Effector memory CD4-positive, alpha-beta T cell (primary cell): ENCODE data around the gene MAGI1.

ENCODE experiments used
- DNase-seq, 3 donors: peaks; one replicate each; pipeline ENCODE4 v3.0.0-alpha.2; 2020
- H3K27ac ChIP-seq: 2 replicates; pipeline ENCODE4 v1.7.0; 2013; ENCODE audit warnings: mild to moderate bottlenecking, low read length, moderate library complexity; ENCODE audit not compliant: insufficient read depth, poor library complexity, severe bottlenecking
- H3K27me3 ChIP-seq: replicated peaks from 2 replicates; pipeline ENCODE4 v1.7.0; 2013; ENCODE audit warnings: mild to moderate bottlenecking, low read length; ENCODE audit not compliant: insufficient read depth, control insufficient read depth, poor library complexity, severe bottlenecking
- H3K36me3 ChIP-seq: 2 replicates; pipeline ENCODE4 v1.7.0; 2013; ENCODE audit warnings: mild to moderate bottlenecking, low read length, moderate library complexity; ENCODE audit not compliant: control insufficient read depth, insufficient read depth
- H3K4me1 ChIP-seq: 2 replicates; pipeline ENCODE4 v1.7.0; 2013; ENCODE audit warnings: low read length, mild to moderate bottlenecking; ENCODE audit not compliant: control insufficient read depth, insufficient read depth, poor library complexity, severe bottlenecking
- H3K4me3 ChIP-seq: 2 replicates; pipeline ENCODE4 v1.7.0; 2013; ENCODE audit warnings: low read length, low read depth, mild to moderate bottlenecking; ENCODE audit not compliant: insufficient read depth, poor library complexity, severe bottlenecking
- H3K9me3 ChIP-seq: 2 replicates; pipeline ENCODE4 v1.7.0; 2013; ENCODE audit warnings: mild to moderate bottlenecking, low read length, moderate library complexity; ENCODE audit not compliant: control insufficient read depth

MAGI1 gene

DNA sequence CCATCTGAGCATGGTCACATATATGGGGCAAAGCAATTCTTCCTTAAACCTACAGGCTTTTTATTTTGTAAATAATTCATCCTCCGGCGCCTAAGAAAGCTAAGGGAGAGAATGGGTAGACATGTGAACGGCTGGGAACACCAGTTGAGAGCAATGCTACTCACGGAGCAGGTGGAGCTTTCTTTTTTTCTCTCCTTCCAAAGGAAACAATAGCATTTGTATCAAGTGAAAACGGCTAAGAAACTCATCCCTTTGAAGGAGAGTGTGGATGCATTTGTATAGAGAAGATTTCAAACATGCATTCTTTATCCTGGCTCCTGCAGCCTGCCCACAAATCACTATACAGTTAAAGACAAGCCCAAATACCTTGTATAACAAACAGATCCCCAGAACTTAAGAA is 637.8 kb downstream of the MAGI1 start:
- no peaks in the 10 kb centered on the region for H3K4me1 ChIP-seq
- no peaks in the 10 kb centered on the region for H3K36me3 ChIP-seq
- no peak overlapping the region for H3K4me3 ChIP-seq
- H3K27ac ChIP-seq = no peak overlapping the region
- H3K27me3 ChIP-seq = no peaks in the 10 kb centered on the region
- H3K9me3 ChIP-seq = no peaks in the 10 kb centered on the region
- DNase-seq = no peak

DNA sequence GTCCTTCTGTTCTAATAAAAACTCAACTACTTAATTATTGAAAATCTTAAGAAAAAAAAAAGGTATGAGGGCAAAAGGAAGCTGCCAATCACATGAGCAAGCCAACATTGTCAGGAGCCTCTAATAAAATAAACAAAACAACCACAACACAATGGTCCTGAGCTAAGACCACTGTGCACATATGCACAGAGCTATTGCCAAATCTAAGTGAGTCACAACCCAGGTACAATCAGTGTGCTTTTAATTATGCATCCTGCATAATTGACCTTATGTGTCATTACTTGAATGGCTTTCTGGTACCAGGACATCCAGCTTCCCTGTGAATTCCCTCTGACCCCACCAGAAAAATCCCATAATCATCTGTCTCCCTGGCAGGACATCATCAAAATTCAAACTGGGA is 639.8 kb downstream of the MAGI1 start:
- no peaks in the 10 kb centered on the region for H3K9me3 ChIP-seq
- DNase-seq = no peak

GRCh38 chr3:65396078-65396477 is 642.6 kb downstream of the MAGI1 start:
- H3K27me3 ChIP-seq = no peaks in the 10 kb centered on the region
- H3K4me1 ChIP-seq = no peaks in the 10 kb centered on the region
- DNase-seq = no peak
- H3K4me3 ChIP-seq = no peak overlapping the region
- no peaks in the 10 kb centered on the region for H3K9me3 ChIP-seq
- no peak overlapping the region for H3K27ac ChIP-seq
- H3K36me3 ChIP-seq = no peaks in the 10 kb centered on the region

More for the DNA sequence above, 639.8 kb downstream of the MAGI1 start:
- Histone ChIP-seq H3K36me3 (no peaks in the 10 kb centered on the region), H3K27ac (no peak overlapping the region), H3K4me3 (no peak overlapping the region), H3K27me3 (no peaks in the 10 kb centered on the region), H3K4me1 (no peaks in the 10 kb centered on the region)

GRCh38 chr3:65391068-65391467 is 647.6 kb downstream of the MAGI1 start:
- H3K27me3 ChIP-seq = no peaks in the 10 kb centered on the region
- DNase-seq = no peak
- H3K9me3 ChIP-seq = no peaks in the 10 kb centered on the region
- H3K36me3 ChIP-seq = no peaks in the 10 kb centered on the region
- H3K27ac ChIP-seq = no peak overlapping the region
- H3K4me3 ChIP-seq = no peak overlapping the region
- no peaks in the 10 kb centered on the region for H3K4me1 ChIP-seq

DNA sequence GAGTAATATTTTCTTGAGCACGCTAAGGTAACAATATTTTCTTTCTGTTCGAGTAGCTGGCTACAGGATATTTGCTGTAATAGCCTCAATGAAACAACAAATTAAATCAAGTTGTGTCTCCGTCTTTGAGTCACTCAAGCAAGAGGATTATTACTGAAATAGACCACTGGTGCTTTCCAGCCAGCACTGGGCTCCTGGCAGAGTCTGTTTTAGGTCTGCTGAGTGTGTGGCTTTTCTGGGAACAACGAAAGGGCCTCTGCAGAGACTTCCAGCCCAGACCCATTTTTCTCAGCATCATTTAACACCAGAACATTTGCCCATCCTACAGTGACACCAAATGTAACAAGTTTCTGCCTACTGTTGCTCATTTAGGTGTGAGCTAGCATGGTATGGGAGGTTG is 652.9 kb downstream of the MAGI1 start:
- DNase-seq = no peak
- Histone ChIP-seq H3K4me1 (no peaks in the 10 kb centered on the region), H3K36me3 (no peaks in the 10 kb centered on the region)

GRCh38 chr3:65381496-65382010 is 657.2 kb downstream of the MAGI1 start:
- Histone ChIP-seq H3K27ac (no peak overlapping the region), H3K9me3 (no peaks in the 10 kb centered on the region), H3K4me1 (no peaks in the 10 kb centered on the region), H3K27me3 (no peaks in the 10 kb centered on the region), H3K4me3 (no peak overlapping the region), H3K36me3 (no peaks in the 10 kb centered on the region)
- DNase-seq = no peak

More for the DNA sequence above, 652.9 kb downstream of the MAGI1 start:
- Histone ChIP-seq H3K27ac (no peak overlapping the region), H3K9me3 (no peaks in the 10 kb centered on the region), H3K27me3 (no peaks in the 10 kb centered on the region), H3K4me3 (no peak overlapping the region)

DNA sequence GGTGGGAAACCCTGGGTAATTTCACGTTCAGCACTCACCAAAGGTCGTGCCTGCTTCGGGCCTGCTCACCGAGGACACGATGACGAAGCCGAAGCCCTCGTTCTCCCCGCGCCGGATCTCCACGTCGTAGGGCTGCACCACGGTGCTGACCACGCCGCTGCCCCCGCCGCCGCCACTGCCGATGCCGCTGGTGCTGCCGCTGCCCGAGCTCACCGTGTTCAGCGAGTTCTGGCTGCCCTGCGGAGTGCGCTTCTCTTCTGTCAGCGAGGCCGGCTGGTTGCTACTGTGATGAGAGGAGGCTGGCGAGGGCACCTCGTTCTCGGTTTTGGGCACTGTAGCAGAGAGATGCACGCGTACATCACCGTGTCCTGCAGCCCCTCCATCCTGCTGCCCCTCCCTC is 659.5 kb downstream of the MAGI1 start:
- Histone ChIP-seq H3K4me3 (no peak overlapping the region), H3K9me3 (no peaks in the 10 kb centered on the region), H3K27me3 (no peaks in the 10 kb centered on the region), H3K36me3 (no peaks in the 10 kb centered on the region), H3K4me1 (no peaks in the 10 kb centered on the region), H3K27ac (no peak overlapping the region)
- no peak for DNase-seq

GRCh38 chr3:65377637-65378036 is 661.1 kb downstream of the MAGI1 start:
- no peaks in the 10 kb centered on the region for H3K36me3 ChIP-seq
- H3K4me3 ChIP-seq = no peak overlapping the region
- H3K27ac ChIP-seq = no peak overlapping the region
- H3K27me3 ChIP-seq = no peaks in the 10 kb centered on the region
- no peak for DNase-seq
- no peaks in the 10 kb centered on the region for H3K4me1 ChIP-seq
- H3K9me3 ChIP-seq = no peaks in the 10 kb centered on the region

- H3K4me3 ChIP-seq = no peak overlapping the region
- H3K27me3 ChIP-seq = no peaks in the 10 kb centered on the region
- H3K36me3 ChIP-seq = no peaks in the 10 kb centered on the region
- no peaks in the 10 kb centered on the region for H3K9me3 ChIP-seq
- H3K27ac ChIP-seq = no peak overlapping the region
- DNase-seq = no peak
- H3K4me1 ChIP-seq = no peaks in the 10 kb centered on the region
Observed at GRCh38 chr3:65376426-65376825, 662.3 kb downstream of the MAGI1 start.

- Histone ChIP-seq H3K27ac (no peak overlapping the region), H3K9me3 (no peaks in the 10 kb centered on the region), H3K4me1 (no peaks in the 10 kb centered on the region), H3K36me3 (no peaks in the 10 kb centered on the region), H3K4me3 (no peak overlapping the region), H3K27me3 (no peaks in the 10 kb centered on the region)
- DNase-seq = no peak
Observed at GRCh38 chr3:65371053-65371452, 667.7 kb downstream of the MAGI1 start.

DNA sequence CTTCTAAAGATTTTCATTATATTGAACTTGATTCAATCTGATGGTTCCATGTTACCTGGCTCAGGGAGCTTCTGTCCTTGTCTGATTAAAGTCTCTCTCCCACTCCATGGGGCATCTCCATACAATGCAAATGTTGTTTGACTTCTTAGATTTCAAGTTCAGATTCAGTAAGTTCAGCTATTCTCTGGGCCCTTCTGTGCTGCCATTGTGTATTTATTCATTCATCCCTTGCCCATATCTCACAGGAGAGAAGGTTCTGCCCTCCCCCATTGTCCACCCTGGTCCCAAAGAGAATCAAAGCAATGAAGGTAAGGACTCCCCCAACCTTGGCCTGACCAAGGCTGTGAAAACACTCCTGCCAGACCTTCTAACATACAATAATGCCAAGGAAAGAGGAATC is 669.9 kb downstream of the MAGI1 start:
- Histone ChIP-seq H3K27me3 (no peaks in the 10 kb centered on the region), H3K36me3 (no peaks in the 10 kb centered on the region), H3K4me1 (no peaks in the 10 kb centered on the region), H3K9me3 (no peaks in the 10 kb centered on the region), H3K27ac (no peak overlapping the region), H3K4me3 (no peak overlapping the region)
- DNase-seq = no peak
